ENCODE results near the gene RAB11A. TPM values are rescaled to one million over a fixed set of nuclear protein-coding genes. Genes with fewer than 3 reads are reported as not detected.
"Not testable (repeated sequence)": the region's sequence is repeated elsewhere in the genome, so short reads cannot be mapped to it uniquely, and the experiment has no call there.

Gene RAB11A
- total RNA-seq, 1 donor from 2014 or later: 98.2 TPM

DNA sequence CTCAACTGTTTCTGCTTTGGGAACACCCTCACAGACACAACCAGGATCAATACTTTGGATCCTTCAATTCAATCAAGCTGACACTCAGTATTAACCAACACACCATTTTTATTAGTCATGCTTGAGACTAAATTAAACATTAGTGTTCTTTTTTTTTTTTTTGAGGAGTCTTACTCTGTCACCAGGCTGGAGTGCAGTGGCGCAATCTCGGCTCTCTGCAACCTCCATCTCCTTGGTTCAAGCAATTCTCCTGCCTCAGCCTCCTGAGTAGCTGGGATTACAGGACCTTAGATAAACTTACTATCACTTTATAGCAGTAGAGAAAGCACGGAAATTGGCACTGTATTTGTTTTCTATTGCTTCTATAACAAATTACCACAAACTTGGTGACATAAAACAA lies 2.0 kb upstream of the RAB11A start:
- intact Hi-C loops (cut with micrococcal nuclease): loop anchor here (5.0 kb wide), 3 partner anchors 35 to 835 kb away; partner anchors contain the start of genes PARP16 and SMAD6
- H3K36me3 Mint-ChIP-seq (ENCODE audit: low read depth): peaks cover 15% of the 10 kb centered on the region
- no peak for ATAC-seq (ENCODE audit: low read depth)
- no peak for DNase-seq
- TF ChIP-seq, protein P1, sequence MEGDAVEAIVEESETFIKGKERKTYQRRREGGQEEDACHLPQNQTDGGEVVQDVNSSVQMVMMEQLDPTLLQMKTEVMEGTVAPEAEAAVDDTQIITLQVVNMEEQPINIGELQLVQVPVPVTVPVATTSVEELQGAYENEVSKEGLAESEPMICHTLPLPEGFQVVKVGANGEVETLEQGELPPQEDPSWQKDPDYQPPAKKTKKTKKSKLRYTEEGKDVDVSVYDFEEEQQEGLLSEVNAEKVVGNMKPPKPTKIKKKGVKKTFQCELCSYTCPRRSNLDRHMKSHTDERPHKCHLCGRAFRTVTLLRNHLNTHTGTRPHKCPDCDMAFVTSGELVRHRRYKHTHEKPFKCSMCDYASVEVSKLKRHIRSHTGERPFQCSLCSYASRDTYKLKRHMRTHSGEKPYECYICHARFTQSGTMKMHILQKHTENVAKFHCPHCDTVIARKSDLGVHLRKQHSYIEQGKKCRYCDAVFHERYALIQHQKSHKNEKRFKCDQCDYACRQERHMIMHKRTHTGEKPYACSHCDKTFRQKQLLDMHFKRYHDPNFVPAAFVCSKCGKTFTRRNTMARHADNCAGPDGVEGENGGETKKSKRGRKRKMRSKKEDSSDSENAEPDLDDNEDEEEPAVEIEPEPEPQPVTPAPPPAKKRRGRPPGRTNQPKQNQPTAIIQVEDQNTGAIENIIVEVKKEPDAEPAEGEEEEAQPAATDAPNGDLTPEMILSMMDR (IDR thresholded peaks at IDR 0.05): no peak
- no peaks in the 10 kb centered on the region for H3K9me3 Mint-ChIP-seq
- CTCF ChIA-PET: no interaction called here
- no peak overlapping the region for H3K4me3 Mint-ChIP-seq
- H3K27ac Mint-ChIP-seq: no peak overlapping the region
- H3K4me1 Mint-ChIP-seq: peaks cover 26% of the 10 kb centered on the region
- POLR2A ChIA-PET: interaction anchor here (0.7 to 1.2 kb wide), 2 partner anchors 15 to 288 kb away, joined by 3 to 4 read pairs; no protein-coding TSS in a partner anchor
- H3K27me3 Mint-ChIP-seq: peaks cover 4% of the 10 kb centered on the region

DNA sequence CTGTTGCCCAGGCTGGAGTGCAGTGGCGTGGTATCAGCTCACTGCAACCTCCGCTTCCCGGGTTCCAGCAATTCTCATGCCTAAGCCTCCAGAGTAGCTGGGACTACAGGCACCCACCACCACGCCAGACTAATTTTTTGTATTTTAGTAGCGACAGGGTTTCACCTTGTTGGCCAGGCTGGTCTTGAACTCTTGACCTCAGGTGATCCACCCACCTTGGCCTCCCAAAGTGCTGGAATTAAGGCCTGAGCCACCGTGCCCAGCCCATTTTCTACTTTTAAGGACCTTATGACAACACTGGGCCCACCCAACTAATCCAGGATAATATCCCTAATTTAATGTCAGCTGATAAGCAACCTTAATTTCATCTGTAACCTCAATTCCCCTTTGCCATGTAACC lies 1.4 kb upstream of the RAB11A start:
- Mint-ChIP-seq H3K36me3 (ENCODE audit: low read depth) (peaks cover 15% of the 10 kb centered on the region), H3K4me1 (peaks cover 27% of the 10 kb centered on the region)
- ChIA-PET POLR2A (interaction anchor here (0.7 to 3.4 kb wide), 4 partner anchors 35 to 288 kb away, joined by 3 to 68 read pairs (median 17); partner anchors contain the start of gene DENND4A), CTCF (interaction anchor here (1.8 kb wide), 1 partner anchor 11 kb away, joined by 8 read pairs; no protein-coding TSS in a partner anchor)
- not testable (repeated sequence) for H3K4me3 Mint-ChIP-seq; H3K27me3 Mint-ChIP-seq; H3K27ac Mint-ChIP-seq; ATAC-seq (ENCODE audit: low read depth); H3K9me3 Mint-ChIP-seq; DNase-seq
- intact Hi-C loops (cut with micrococcal nuclease): loop anchor here (2.0 to 5.0 kb wide), 5 partner anchors 36 to 834 kb away; partner anchors contain the start of genes DIS3L, PARP16 and SMAD6

DNA sequence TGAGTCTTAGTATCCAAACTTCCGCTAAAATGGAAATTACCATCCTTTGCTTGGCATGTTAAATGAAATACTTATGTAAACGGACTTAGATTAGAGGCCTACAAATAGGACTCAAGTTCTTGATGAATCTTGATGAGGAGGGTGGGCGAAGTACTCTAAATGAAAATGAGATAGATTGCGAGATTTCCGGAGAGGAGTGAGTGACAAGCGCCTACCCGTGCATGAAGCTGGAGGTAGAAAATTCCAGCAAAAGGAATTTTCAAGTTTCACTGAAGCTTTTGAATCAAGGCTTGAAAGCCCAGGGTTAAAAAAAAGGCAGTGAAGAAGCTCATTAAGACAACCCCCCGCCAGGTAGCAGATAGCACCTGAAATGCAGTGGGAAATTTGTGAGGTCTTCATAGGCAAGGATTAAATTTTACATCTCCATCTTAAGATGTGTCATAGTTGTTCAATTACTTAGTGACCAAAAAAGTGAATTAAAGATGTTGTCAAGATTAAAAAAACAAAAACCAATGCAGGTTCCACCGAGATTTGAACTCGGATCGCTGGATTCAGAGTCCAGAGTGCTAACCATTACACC lies 655 bp upstream of the RAB11A start:
- intact Hi-C loops (cut with micrococcal nuclease): loop anchor here (1.0 to 5.0 kb wide), 11 partner anchors 16 to 834 kb away; partner anchors contain the start of genes DENND4A, DIS3L, INTS14 and PARP16
- CTCF ChIA-PET: interaction anchor here (0.6 to 2.4 kb wide), 16 partner anchors 9 to 323 kb away, joined by 3 to 13 read pairs (median 4); partner anchors contain the start of genes DENND4A and INTS14

DNA sequence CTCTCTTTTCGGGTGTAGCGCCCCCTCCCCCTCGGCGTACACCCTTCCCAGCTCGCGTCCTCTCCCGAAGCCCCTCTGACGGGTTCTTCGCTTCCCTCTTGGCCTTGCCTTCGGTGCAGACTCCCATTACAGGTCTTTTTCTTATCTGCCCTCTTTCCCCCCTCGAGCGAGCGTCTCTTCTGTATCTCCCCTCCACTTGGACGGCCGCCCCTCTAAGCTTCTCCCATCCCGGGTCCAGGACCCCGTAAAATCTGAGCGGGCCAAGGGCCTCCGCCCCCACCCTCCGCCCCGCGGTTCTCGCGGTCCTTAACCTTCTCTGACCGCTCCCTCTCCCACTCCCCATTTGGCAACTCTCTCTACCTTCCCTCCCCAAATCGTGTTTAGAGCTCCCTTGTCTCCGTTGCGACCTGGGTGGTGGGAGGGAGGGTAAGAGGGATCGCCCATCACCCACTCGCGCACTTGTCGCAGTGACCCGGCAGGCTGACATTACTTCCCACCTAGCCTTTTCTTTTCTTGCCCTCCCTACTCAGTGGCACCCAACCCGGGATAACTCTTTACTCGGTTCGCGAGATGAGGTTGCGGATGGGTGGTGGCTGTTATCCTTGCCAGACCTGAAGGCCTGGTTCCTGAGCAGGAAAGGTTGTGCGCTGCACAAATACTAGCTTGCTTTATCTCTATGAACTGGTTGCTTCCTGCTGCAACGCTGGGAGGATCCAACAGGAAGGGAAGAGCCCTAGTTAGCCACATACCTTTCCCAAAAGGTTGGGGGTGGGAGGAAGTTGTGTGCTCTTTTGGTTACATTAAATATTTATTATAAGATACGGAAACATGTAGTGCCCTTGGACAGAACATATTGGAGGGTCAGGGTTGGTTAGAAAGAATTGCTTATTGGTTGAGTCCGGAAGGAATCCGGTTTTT lies 922 bp downstream of the RAB11A start:
- Mint-ChIP-seq H3K4me3 (peak overlapping the region; percentile 99), H3K27ac (peak overlapping the region; percentile 97), H3K36me3 (ENCODE audit: low read depth) (peaks cover 20% of the 10 kb centered on the region), H3K4me1 (peaks cover 29% of the 10 kb centered on the region), H3K9me3 (no peaks in the 10 kb centered on the region), H3K27me3 (peaks cover 4% of the 10 kb centered on the region)
- ATAC-seq (ENCODE audit: low read depth) (no peak), DNase-seq (no peak)
- intact Hi-C loops (cut with micrococcal nuclease): loop anchor here (1.0 to 5.0 kb wide), 12 partner anchors 14 to 832 kb away; partner anchors contain the start of genes DENND4A, DIS3L, INTS14 and PARP16
- ChIA-PET POLR2A (interaction anchor here (0.6 to 3.4 kb wide), 33 partner anchors 9 to 736 kb away, joined by 3 to 68 read pairs (median 5); partner anchors contain the start of genes DENND4A, DPP8, INTS14 and PDCD7), CTCF (interaction anchor here (0.8 to 2.4 kb wide), 10 partner anchors 12 to 259 kb away, joined by 3 to 13 read pairs (median 5); partner anchors contain the start of genes DENND4A and INTS14)
- TF ChIP-seq, protein P1 (IDR thresholded peaks at IDR 0.05): no peak

More for the DNA sequence above, 655 bp upstream of the RAB11A start:
- POLR2A ChIA-PET: interaction anchor here (0.5 to 3.4 kb wide), 37 partner anchors 12 to 735 kb away, joined by 3 to 68 read pairs (median 4); partner anchors contain the start of genes DENND4A, DPP8, INTS14 and PARP16
- Mint-ChIP-seq H3K9me3 (no peaks in the 10 kb centered on the region), H3K36me3 (ENCODE audit: low read depth) (peaks cover 15% of the 10 kb centered on the region), H3K27ac (peak overlapping the region; percentile 97), H3K4me1 (peaks cover 29% of the 10 kb centered on the region), H3K27me3 (peaks cover 4% of the 10 kb centered on the region), H3K4me3 (peak overlapping the region; percentile 99)
- ATAC-seq (ENCODE audit: low read depth) (no peak), DNase-seq (no peak)
- TF ChIP-seq, protein P1 (IDR thresholded peaks at IDR 0.05): no peak

DNA sequence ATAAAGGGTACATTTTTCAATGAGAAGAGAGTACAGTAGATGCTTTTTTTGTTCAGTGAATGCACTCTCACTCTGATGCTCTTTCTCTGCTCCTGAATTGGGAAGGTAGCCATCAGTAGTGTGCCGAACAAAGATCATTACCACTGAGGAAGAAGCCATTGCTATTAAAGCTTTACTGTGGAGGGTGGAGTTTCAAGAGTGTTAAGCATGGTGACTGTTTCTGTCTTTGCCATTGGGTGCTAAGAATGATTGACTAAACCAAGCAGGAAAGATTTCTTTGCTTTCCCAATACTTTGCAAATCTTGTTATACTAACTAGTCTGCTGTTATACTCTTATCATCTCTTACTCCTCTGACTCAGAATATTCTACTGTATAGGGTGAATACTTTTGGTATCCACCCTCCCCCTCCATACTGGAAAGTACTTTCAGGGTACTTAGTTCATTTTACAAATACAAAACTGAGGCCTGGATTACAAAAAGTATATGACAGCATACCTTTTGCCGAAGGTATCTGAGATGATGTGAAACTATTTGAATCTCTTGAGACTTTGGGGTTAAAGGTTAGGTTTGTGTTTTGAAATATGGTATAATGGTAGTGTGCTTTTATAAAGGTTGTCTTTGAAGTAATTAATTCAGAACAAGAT lies 1.7 kb downstream of the RAB11A start:
- H3K4me1 Mint-ChIP-seq: peaks cover 35% of the 10 kb centered on the region
- no peaks in the 10 kb centered on the region for H3K9me3 Mint-ChIP-seq
- peak overlapping the region; percentile 97 for H3K27ac Mint-ChIP-seq
- intact Hi-C loops (cut with micrococcal nuclease): loop anchor here (2.0 kb wide), 1 partner anchor 416 kb away; no protein-coding TSS in a partner anchor
- peaks cover 28% of the 10 kb centered on the region for H3K36me3 Mint-ChIP-seq (ENCODE audit: low read depth)
- ATAC-seq (ENCODE audit: low read depth) (no peak), DNase-seq (no peak)
- TF ChIP-seq, protein P1 (IDR thresholded peaks at IDR 0.05): no peak
- peak overlapping the region; percentile 99 for H3K4me3 Mint-ChIP-seq
- POLR2A ChIA-PET: interaction anchor here (3.4 kb wide), 1 partner anchor 47 kb away, joined by 23 read pairs; no protein-coding TSS in a partner anchor
- CTCF ChIA-PET: interaction anchor here (0.5 to 2.4 kb wide), 2 partner anchors 50 to 55 kb away, joined by 3 to 13 read pairs; no protein-coding TSS in a partner anchor
- H3K27me3 Mint-ChIP-seq: peaks cover 4% of the 10 kb centered on the region

DNA sequence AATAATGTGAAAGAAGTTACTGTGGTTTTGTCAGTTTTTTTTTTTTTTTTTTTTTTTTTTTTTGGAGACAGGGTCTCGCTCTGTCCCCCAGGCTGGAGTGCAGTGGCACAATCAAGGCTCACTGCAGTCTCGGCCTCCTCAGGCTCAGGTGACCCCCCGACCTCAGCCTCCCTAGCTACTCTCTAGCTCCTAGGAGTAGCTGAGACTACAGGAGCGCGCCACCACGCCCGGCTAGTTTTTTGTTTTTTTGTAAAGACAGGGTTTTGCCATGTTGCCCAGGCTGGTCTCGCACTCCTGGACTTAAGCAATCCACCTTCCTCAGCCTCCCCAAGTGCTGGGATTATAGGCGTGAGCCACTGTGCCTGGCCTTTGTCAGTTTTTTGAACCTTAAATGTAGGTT lies 2.6 kb downstream of the RAB11A start:
- Mint-ChIP-seq H3K4me1 (peaks cover 35% of the 10 kb centered on the region), H3K36me3 (ENCODE audit: low read depth) (peaks cover 31% of the 10 kb centered on the region)
- ATAC-seq (ENCODE audit: low read depth); H3K9me3 Mint-ChIP-seq; POLR2A ChIA-PET; H3K27ac Mint-ChIP-seq; CTCF ChIA-PET; DNase-seq; H3K4me3 Mint-ChIP-seq; H3K27me3 Mint-ChIP-seq: not testable (repeated sequence)
- intact Hi-C loops (cut with micrococcal nuclease): loop anchor here (2.0 kb wide), 1 partner anchor 415 kb away; no protein-coding TSS in a partner anchor

DNA sequence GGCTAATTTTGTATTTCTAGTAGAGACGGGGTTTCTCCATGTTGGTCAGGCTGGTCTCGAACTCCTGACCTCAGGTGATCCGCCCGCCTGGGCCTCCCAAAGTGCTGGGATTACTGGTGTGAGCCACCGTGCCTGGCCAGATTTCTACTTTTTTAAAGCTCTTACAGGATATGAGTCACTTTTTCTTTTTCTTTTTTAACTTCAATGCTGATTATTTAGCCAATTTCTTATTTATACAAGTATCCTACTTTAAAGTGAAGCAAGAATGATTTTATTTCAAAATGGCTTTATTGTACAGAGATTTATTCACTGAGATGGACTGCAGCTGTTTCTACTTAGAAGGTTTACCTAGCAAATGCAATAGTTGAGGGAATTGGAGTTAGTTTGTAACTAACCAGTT lies 3.3 kb downstream of the RAB11A start:
- H3K4me3 Mint-ChIP-seq; H3K27me3 Mint-ChIP-seq; intact Hi-C loops (cut with micrococcal nuclease); DNase-seq; H3K27ac Mint-ChIP-seq; H3K9me3 Mint-ChIP-seq; CTCF ChIA-PET; POLR2A ChIA-PET; ATAC-seq (ENCODE audit: low read depth): not testable (repeated sequence)
- Mint-ChIP-seq H3K36me3 (ENCODE audit: low read depth) (peaks cover 35% of the 10 kb centered on the region), H3K4me1 (peaks cover 35% of the 10 kb centered on the region)
